Neural cell (in vitro differentiated cells): ENCODE measurements around the gene SLC24A3.

Experiments used
- CTCF ChIP-seq: fragments of 450-650 bp; IDR thresholded peaks from 2 replicates; pipeline ENCODE4 v1.5.1; 2014; ENCODE audit warnings: antibody characterized with exemption, mild to moderate bottlenecking, moderate library complexity; ENCODE audit not compliant: poor library complexity, severe bottlenecking
- RAD21 ChIP-seq: fragments of 450-650 bp; conservative IDR thresholded peaks from 2 replicates; pipeline ENCODE4 v1.6.1; 2014; ENCODE audit warnings: antibody characterized with exemption, mild to moderate bottlenecking, moderate library complexity

DNA sequence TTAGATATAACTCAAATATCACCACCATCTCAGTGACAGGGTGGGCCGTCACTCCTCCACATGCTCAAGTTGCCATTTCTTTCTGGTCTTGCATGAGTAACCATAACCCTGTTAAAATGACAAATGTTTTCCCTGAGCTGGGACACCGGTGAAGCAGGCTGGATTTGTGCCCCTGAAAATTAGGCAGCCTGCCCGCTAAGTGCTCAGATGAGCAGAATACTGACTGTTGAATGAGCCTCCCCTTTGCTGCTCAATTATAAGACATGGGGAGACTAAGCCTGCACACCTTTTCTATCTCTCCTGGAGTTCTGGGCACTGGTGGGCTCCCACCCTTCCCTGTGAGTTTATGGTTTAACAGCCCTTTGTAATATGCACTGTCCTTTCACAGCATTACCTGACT is 161.8 kb downstream of the SLC24A3 start:
- TF ChIP-seq CTCF: no peak
- no peak for TF ChIP-seq RAD21
